H1 (cell line): Measurements from ENCODE around the gene PPIP5K1. TPM values are rescaled to one million over a fixed set of nuclear protein-coding genes. Genes with fewer than 3 reads are reported as not detected.

Experiments
- CTCF ChIA-PET: fragments of 300-600 bp; sonication (Branson Sonifier 250); formaldehyde crosslinking; loops from one replicate; lab custom pipeline; 2021; ENCODE audit not compliant: partially characterized antibody; lab: Charles Lee
- POLR2A ChIA-PET: fragments of 300-600 bp; sonication (Branson Sonifier 250); formaldehyde crosslinking; loops from one replicate; lab custom pipeline; 2021; ENCODE audit warnings: inconsistent platforms; ENCODE audit not compliant: partially characterized antibody; lab: Charles Lee
- DNase-seq, 2 experiments: peaks; one replicate each; pipeline versions ENCODE4 v3.0.0 to v3.0.0-alpha.2; 2010 to 2022; ENCODE audit warnings: low spot score in 2 of 2, low read depth in 1 of 2, mixed read lengths in 1 of 2
- FAIRE-seq: peaks from 2 replicates; lab custom pipeline; 2011; peaks lifted over from hg19 to GRCh38; lab: Jason Lieb, UNC
- H2AFZ ChIP-seq: 2 replicates; pipeline ENCODE4 v1.8.1; 2012; ENCODE audit warnings: low read length, inconsistent platforms
- H2AK5ac ChIP-seq: 2 replicates; pipeline ENCODE4 v1.6.1; 2013; ENCODE audit warnings: low read depth, low read length
- H2BK120ac ChIP-seq: replicated peaks from 2 replicates; pipeline ENCODE3; 2013; ENCODE audit warnings: low read depth, low read length, inconsistent platforms
- H2BK12ac ChIP-seq: 2 replicates; pipeline ENCODE4 v1.6.1; 2013; ENCODE audit warnings: low read depth, low read length
- H2BK15ac ChIP-seq: 2 replicates; pipeline ENCODE4 v1.6.1; 2013; ENCODE audit warnings: low read length
- H2BK20ac ChIP-seq: 2 replicates; pipeline ENCODE4 v1.6.1; 2013; ENCODE audit warnings: low read length
- H2BK5ac ChIP-seq: 2 replicates; pipeline ENCODE4 v1.6.1; 2013; ENCODE audit warnings: low read depth, low read length
- H3K14ac ChIP-seq: 2 replicates; pipeline ENCODE4 v1.6.1; 2013; ENCODE audit warnings: inconsistent platforms; ENCODE audit not compliant: insufficient read length
- H3K18ac ChIP-seq: 2 replicates; pipeline ENCODE4 v1.6.1; 2013; ENCODE audit warnings: low read length; ENCODE audit errors: extremely low read depth
- H3K23ac ChIP-seq: 2 replicates; pipeline ENCODE4 v1.6.1; 2013; ENCODE audit warnings: inconsistent platforms; ENCODE audit not compliant: insufficient read length
- H3K23me2 ChIP-seq: 2 replicates; pipeline ENCODE4 v1.6.1; 2013; ENCODE audit warnings: low read depth, low read length
- H3K27ac ChIP-seq: 2 replicates; pipeline ENCODE4 v1.6.1; 2011; ENCODE audit warnings: low read depth, low read length, inconsistent platforms
- H3K27me3 ChIP-seq, 4 experiments: replicated peaks in 1 of 4; 1 replicate in 1 of 4; 2 replicates in 3 of 4; pipeline versions ENCODE4 v1.6.1 to v1.8.1; 2011 to 2013; ENCODE audit warnings: low read length in 3 of 4, mild to moderate bottlenecking in 3 of 4, inconsistent platforms in 2 of 4, mixed read lengths in 2 of 4, moderate library complexity in 1 of 4; ENCODE audit not compliant: control insufficient read depth in 3 of 4, insufficient read depth in 3 of 4; ENCODE audit errors: extremely low read depth in 1 of 4
- H3K36me3 ChIP-seq, 4 experiments: 2 replicates each; pipeline versions ENCODE4 v1.6.1 to v1.8.1; 2011 to 2013; ENCODE audit warnings: mild to moderate bottlenecking in 4 of 4, low read length in 3 of 4, moderate library complexity in 2 of 4, control low read depth in 1 of 4, inconsistent platforms in 1 of 4; ENCODE audit not compliant: insufficient read depth in 4 of 4, control insufficient read depth in 2 of 4
- H3K4ac ChIP-seq: replicated peaks from 2 replicates; pipeline ENCODE3; 2013; ENCODE audit warnings: low read length, low read depth, mixed read lengths, inconsistent platforms; ENCODE audit not compliant: insufficient read length
- H3K4me1 ChIP-seq, 4 experiments: replicated peaks in 1 of 4; 1 replicate in 1 of 4; 2 replicates in 3 of 4; pipeline versions ENCODE4 v1.6.1 to v1.8.1; 2011 to 2013; ENCODE audit warnings: low read length in 3 of 4, inconsistent platforms in 2 of 4, mixed read lengths in 1 of 4; ENCODE audit not compliant: insufficient read depth in 4 of 4, control insufficient read depth in 3 of 4
- H3K4me2 ChIP-seq, 2 experiments: 2 replicates each; pipeline versions ENCODE4 v1.6.1 to v1.8.1; 2011 to 2013; ENCODE audit warnings: low read depth in 2 of 2, low read length in 2 of 2, control low read depth in 1 of 2, inconsistent platforms in 1 of 2, mild to moderate bottlenecking in 1 of 2; ENCODE audit not compliant: insufficient read depth in 1 of 2
- H3K4me3 ChIP-seq, 4 experiments: fragments of 200-600, 300-600 bp in 1 of 4; sonication (generic), shearing (Covaris generic), sonication (Bioruptor Twin) in 1 of 4; 2 replicates each; pipeline versions ENCODE4 v1.5.1 to v1.8.1; 2011 to 2016; ENCODE audit warnings: low read length in 4 of 4, low read depth in 3 of 4, control low read depth in 2 of 4, inconsistent platforms in 2 of 4, mild to moderate bottlenecking in 2 of 4, mixed read lengths in 1 of 4, moderate library complexity in 1 of 4; ENCODE audit not compliant: insufficient read depth in 2 of 4; ENCODE audit errors: extremely low read depth in 1 of 4
- H3K56ac ChIP-seq: replicated peaks from 2 replicates; pipeline ENCODE3; 2013; ENCODE audit warnings: low read depth, mild to moderate bottlenecking, mixed read lengths, low read length, inconsistent platforms; ENCODE audit not compliant: insufficient read length
- H3K79me1 ChIP-seq: 2 replicates; pipeline ENCODE4 v1.6.1; 2013; ENCODE audit warnings: low read depth, low read length, control low read depth
- H3K79me2 ChIP-seq, 2 experiments: 2 replicates each; pipeline versions ENCODE4 v1.6.1 to v1.8.1; 2012 to 2013; ENCODE audit warnings: low read length in 2 of 2, mild to moderate bottlenecking in 2 of 2, inconsistent platforms in 1 of 2; ENCODE audit not compliant: insufficient read depth in 2 of 2, control insufficient read depth in 1 of 2
- H3K9ac ChIP-seq, 4 experiments: replicated peaks in 1 of 4; 1 replicate in 1 of 4; 2 replicates in 3 of 4; pipeline versions ENCODE4 v1.6.1 to v1.8.1; 2011 to 2013; ENCODE audit warnings: low read depth in 3 of 4, low read length in 3 of 4, control low read depth in 2 of 4, mild to moderate bottlenecking in 2 of 4, moderate library complexity in 2 of 4, inconsistent platforms in 1 of 4; ENCODE audit errors: extremely low read depth in 1 of 4
- H3K9me3 ChIP-seq, 2 experiments: 2 replicates each; pipeline versions ENCODE4 v1.6.1 to v1.8.1; 2012 to 2013; ENCODE audit warnings: mild to moderate bottlenecking in 2 of 2, moderate library complexity in 2 of 2, control low read depth in 1 of 2, inconsistent platforms in 1 of 2, low read depth in 1 of 2, low read length in 1 of 2, mixed read lengths in 1 of 2; ENCODE audit not compliant: insufficient read depth in 2 of 2
- H4K20me1 ChIP-seq, 2 experiments: replicated peaks in 1 of 2; 2 replicates each; pipeline versions ENCODE3 to v1.8.1; 2011 to 2013; ENCODE audit warnings: inconsistent platforms in 2 of 2, low read length in 2 of 2, mild to moderate bottlenecking in 1 of 2; ENCODE audit not compliant: insufficient read depth in 2 of 2, control insufficient read depth in 1 of 2
- H4K5ac ChIP-seq: 2 replicates; pipeline ENCODE4 v1.6.1; 2013; ENCODE audit warnings: low read length, low read depth, mixed read lengths, inconsistent platforms; ENCODE audit not compliant: insufficient read length
- H4K8ac ChIP-seq: 2 replicates; pipeline ENCODE4 v1.8.0; 2013; ENCODE audit warnings: mild to moderate bottlenecking, moderate library complexity, low read length, inconsistent platforms; ENCODE audit not compliant: insufficient read depth; ENCODE audit errors: extremely low read depth
- H4K91ac ChIP-seq: replicated peaks from 2 replicates; pipeline ENCODE3; 2013; ENCODE audit warnings: low read length, mixed read lengths, inconsistent platforms; ENCODE audit not compliant: insufficient read length
- BCL11A ChIP-seq, 2 experiments: IDR thresholded peaks; one replicate each; pipeline ENCODE4 v1.6.1; 2011; ENCODE audit warnings: low read depth in 2 of 2, low read length in 2 of 2, mild to moderate bottlenecking in 2 of 2
- CHD2 ChIP-seq: IDR thresholded peaks from 2 replicates; pipeline ENCODE4 v1.6.1; 2012; ENCODE audit warnings: low read length, improper control_type of control experiment
- FOSL1 ChIP-seq: IDR thresholded peaks from 2 replicates; pipeline ENCODE4 v1.6.1; 2011; ENCODE audit warnings: mild to moderate bottlenecking, low read depth, low read length, moderate library complexity; ENCODE audit not compliant: insufficient read depth
- GABPA ChIP-seq: IDR thresholded peaks from 2 replicates; pipeline ENCODE4 v1.6.1; 2011; ENCODE audit warnings: mild to moderate bottlenecking, low read length, moderate library complexity, borderline replicate concordance; ENCODE audit not compliant: insufficient read depth
- HDAC2 ChIP-seq, 2 experiments: fragments of 300-600 bp in 1 of 2; sonication (generic) in 1 of 2; IDR thresholded peaks; 2 replicates each; pipeline ENCODE4 v1.6.1; 2011 to 2012; ENCODE audit warnings: low read depth in 2 of 2, low read length in 2 of 2, mild to moderate bottlenecking in 2 of 2, moderate library complexity in 2 of 2, borderline replicate concordance in 1 of 2, inconsistent platforms in 1 of 2
- HDAC6 ChIP-seq: IDR thresholded peaks from one replicate; pipeline ENCODE4 v1.7.1; 2012; ENCODE audit warnings: low read depth, mild to moderate bottlenecking, inconsistent platforms, low read length, moderate library complexity
- POLR2A ChIP-seq, 2 experiments: IDR thresholded peaks; 1 replicate in 1 of 2; 2 replicates in 1 of 2; pipeline ENCODE4 v1.6.1; 2011; ENCODE audit warnings: low read depth in 2 of 2, low read length in 2 of 2, mild to moderate bottlenecking in 2 of 2; ENCODE audit errors: control extremely low read depth in 1 of 2
- RXRA ChIP-seq: IDR thresholded peaks from 2 replicates; pipeline ENCODE4 v1.6.1; 2011; ENCODE audit warnings: low read depth, mild to moderate bottlenecking, low read length, moderate library complexity; ENCODE audit not compliant: insufficient read depth
- SIX5 ChIP-seq: IDR thresholded peaks from 2 replicates; pipeline ENCODE4 v1.6.1; 2011; ENCODE audit warnings: mild to moderate bottlenecking, low read depth, low read length
- TAF7 ChIP-seq: optimal IDR thresholded peaks from 2 replicates; pipeline ENCODE3; 2011; ENCODE audit warnings: low read depth, mild to moderate bottlenecking, inconsistent platforms, low read length, moderate library complexity, borderline replicate concordance
- TBP ChIP-seq: IDR thresholded peaks from 2 replicates; pipeline ENCODE4 v1.6.1; 2011; ENCODE audit warnings: low read depth, low read length, improper control_type of control experiment
- WGBS, 2 experiments: shearing (Covaris generic) in 1 of 2; methylation state at CpG; one replicate each; pipeline versions ENCODE4 v1.1.6 to v1.1.7; 2013 to 2015; ENCODE audit warnings: low lambda C conversion rate in 2 of 2, mixed read lengths in 2 of 2, inconsistent platforms in 1 of 2, low coverage in 1 of 2, missing lambda C conversion rate in 1 of 2; ENCODE audit not compliant: insufficient replicate concordance in 2 of 2, insufficient coverage in 1 of 2, insufficient read length in 1 of 2; ENCODE audit errors: extremely low coverage in 1 of 2, missing lambda C conversion rate in 1 of 2; 5-methylcytosine and 5-hydroxymethylcytosine counted together
- polyA plus RNA-seq, 7 experiments: library from polyadenylated mRNA; depleted of rRNA in 3 of 7; stranded (reverse) in 5 of 7; unstranded in 2 of 7; fragments of >200 nt in 5 of 7; fragments of 200-250 nt in 2 of 7; gene quantifications; 1 replicate in 5 of 7; 2 replicates in 1 of 7; 4 replicates in 1 of 7; pipeline versions ENCODE4 v1.2.1 to v1.2.3, GENCODE V29; 2011 to 2013; ENCODE audit warnings: missing spikeins in 2 of 7, mixed read lengths in 2 of 7
- total RNA-seq: library from RNA; stranded (reverse); fragmentation: NEBNext Ultra II Directional; extraction: Animal tissue kit (Norgen Biotek cat#: 25700); gene quantifications from 2 replicates; pipeline ENCODE4 v1.2.1, GENCODE V29; 2021
- TF ChIP-seq, protein P1 (sequence below): IDR thresholded peaks from 2 replicates; pipeline ENCODE4 v1.6.1; 2012; ENCODE audit warnings: inconsistent platforms

The PPIP5K1 gene
- total and polyA plus RNA-seq, 2 of the 8 experiments (the other 6 are each of a cell fraction or from before 2014, with no cell fraction given): 18.8 to 22.7 TPM

DNA sequence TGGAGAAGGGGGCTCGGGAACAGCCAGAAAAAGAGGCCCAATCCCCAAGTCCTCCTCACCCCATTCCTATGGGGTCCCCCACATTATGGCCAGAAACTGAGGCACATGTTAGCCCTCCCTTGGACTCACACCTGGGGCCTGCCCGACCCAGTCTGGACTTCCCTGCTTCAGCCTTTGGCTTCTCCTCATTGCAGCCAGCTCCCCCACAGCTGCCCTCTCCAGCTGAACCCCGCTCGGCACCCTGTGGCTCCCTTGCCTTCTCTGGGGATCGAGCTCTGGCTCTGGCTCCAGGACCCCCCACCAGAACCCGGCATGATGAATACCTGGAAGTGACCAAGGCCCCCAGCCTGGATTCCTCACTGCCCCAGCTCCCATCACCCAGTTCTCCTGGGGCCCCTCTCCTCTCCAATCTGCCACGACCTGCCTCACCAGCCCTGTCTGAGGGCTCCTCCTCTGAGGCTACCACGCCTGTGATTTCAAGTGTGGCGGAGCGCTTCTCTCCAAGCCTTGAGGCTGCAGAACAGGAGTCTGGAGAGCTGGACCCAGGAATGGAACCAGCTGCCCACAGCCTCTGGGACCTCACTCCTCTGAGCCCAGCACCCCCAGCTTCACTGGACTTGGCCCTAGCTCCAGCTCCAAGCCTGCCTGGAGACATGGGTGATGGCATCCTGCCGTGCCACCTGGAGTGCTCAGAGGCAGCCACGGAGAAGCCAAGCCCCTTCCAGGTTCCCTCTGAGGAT, 62.0 kb downstream of the PPIP5K1 start:
- no peak overlapping the region for H2BK5ac ChIP-seq
- H2AK5ac ChIP-seq: no peak overlapping the region
- H3K56ac ChIP-seq: no peak overlapping the region
- CTCF ChIA-PET: interaction anchor here (0.5 to 3.9 kb wide), 5 partner anchors 10 to 516 kb away, joined by 3 to 34 read pairs (median 4); partner anchors contain the start of gene MAP1A
- no peak for FAIRE-seq
- no peak overlapping the region for H3K4me3 ChIP-seq
- no peak for DNase-seq
- no peaks in the 10 kb centered on the region for H3K79me2 ChIP-seq
- H3K9ac ChIP-seq: no peak overlapping the region
- no peak overlapping the region for H2AFZ ChIP-seq
- POLR2A ChIA-PET: interaction anchor here (0.8 to 2.8 kb wide), 4 partner anchors 9 to 75 kb away, joined by 3 to 8 read pairs (median 4); no protein-coding TSS in a partner anchor
- H2BK20ac ChIP-seq: no peak overlapping the region
- H4K5ac ChIP-seq: no peak overlapping the region
- H3K36me3 ChIP-seq: no peaks in the 10 kb centered on the region
- no peaks in the 10 kb centered on the region for H3K23me2 ChIP-seq
- H2BK15ac ChIP-seq: no peak overlapping the region
- 88% methylated on average over 11 of the region's 12 CpGs; no CpG with 5 or more reads in 1 of the 2 experiments for WGBS, 2 experiments
- peak overlapping the region; percentile 64; the same call in 1 of the 2 replicates for H4K8ac ChIP-seq
- H3K23ac ChIP-seq: no peak overlapping the region
- H3K4me1 ChIP-seq: peaks cover 0 to 12% (median 2%) of the 10 kb centered on the region in 4 experiments; a peak in 4 of 7 replicates
- no peaks in the 10 kb centered on the region for H3K9me3 ChIP-seq
- H2BK12ac ChIP-seq: no peak overlapping the region
- H4K20me1 ChIP-seq: no peaks in the 10 kb centered on the region
- H2BK120ac ChIP-seq: no peak overlapping the region
- H3K79me1 ChIP-seq: no peaks in the 10 kb centered on the region
- no peak overlapping the region for H3K14ac ChIP-seq
- no peak overlapping the region for H3K4ac ChIP-seq
- no peak overlapping the region for H3K18ac ChIP-seq
- H3K4me2 ChIP-seq: no peak overlapping the region
- H4K91ac ChIP-seq: no peak overlapping the region
- H3K27me3 ChIP-seq: peaks cover 0 to 2% (median 0%) of the 10 kb centered on the region in 4 experiments; a peak in 1 of 7 replicates
- H3K27ac ChIP-seq: no peak overlapping the region
- TF ChIP-seq BCL11A (IDR thresholded peaks at IDR 0.05; ENCODE audit: low read depth in 2 of 2, low read length in 2 of 2) (no peak), SIX5 (no peak), TAF7 (no peak), HDAC2 (IDR thresholded peaks at IDR 0.05; ENCODE audit: borderline replicate concordance in 1 of 2, low read depth in 2 of 2, low read length in 2 of 2) (no peak), HDAC6 (no peak), FOSL1 (no peak), RXRA (no peak), TBP (no peak), GABPA (no peak), POLR2A (IDR thresholded peaks at IDR 0.05; ENCODE audit: control extremely low read depth in 1 of 2, low read depth in 2 of 2, low read length in 2 of 2) (no peak), CHD2 (no peak)
- TF ChIP-seq, protein P1, sequence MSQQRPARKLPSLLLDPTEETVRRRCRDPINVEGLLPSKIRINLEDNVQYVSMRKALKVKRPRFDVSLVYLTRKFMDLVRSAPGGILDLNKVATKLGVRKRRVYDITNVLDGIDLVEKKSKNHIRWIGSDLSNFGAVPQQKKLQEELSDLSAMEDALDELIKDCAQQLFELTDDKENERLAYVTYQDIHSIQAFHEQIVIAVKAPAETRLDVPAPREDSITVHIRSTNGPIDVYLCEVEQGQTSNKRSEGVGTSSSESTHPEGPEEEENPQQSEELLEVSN: no peak
